ENCODE measurements around the gene FGFR2. TPM values are rescaled to one million over a fixed set of nuclear protein-coding genes. Genes with fewer than 3 reads are reported as not detected.

FGFR2 gene
- total RNA-seq, 2 experiments from 2014 or later = 0.14 to 0.22 TPM

GRCh38 chr10:121541450-121542120 is 56.7 kb downstream of the FGFR2 start:
- Histone ChIP-seq H3K27ac (ENCODE audit: low read depth in 1 of 2, low read length in 2 of 2) (no peak overlapping the region), H3K36me3 (ENCODE audit: insufficient read depth, low read length) (no peaks in the 10 kb centered on the region), H3K9me3 (ENCODE audit: control insufficient read depth in 1 of 2, insufficient read depth in 1 of 2, low read length in 2 of 2) (peaks cover 0 to 7% of the 10 kb centered on the region in 2 experiments), H3K4me3 (ENCODE audit: low read length) (no peak overlapping the region), H3K4me1 (ENCODE audit: insufficient read depth, low read length) (no peaks in the 10 kb centered on the region), H3K27me3 (ENCODE audit: control insufficient read depth in 1 of 2, insufficient read depth in 2 of 2, low read length in 2 of 2) (no peaks in the 10 kb centered on the region)
- Mint-ChIP-seq H3K27me3 (no peaks in the 10 kb centered on the region), H3K4me3 (no peak overlapping the region), H3K9me3 (peaks cover 6% of the 10 kb centered on the region), H3K27ac (no peak overlapping the region), H3K36me3 (ENCODE audit: low read depth) (no peaks in the 10 kb centered on the region), H3K4me1 (ENCODE audit: low read depth) (no peaks in the 10 kb centered on the region)
- ATAC-seq (ENCODE audit: poor library complexity) (no peak), DNase-seq (no peak)
- ChIA-PET CTCF (no interaction called here), POLR2A (no interaction called here)
- no peak for TF ChIP-seq CTCF (IDR thresholded peaks at IDR 0.05)
- intact Hi-C loops (cut with DNase I, micrococcal nuclease) = no loop called here

GRCh38 chr10:121540732-121541395 is 57.4 kb downstream of the FGFR2 start:
- ChIA-PET CTCF (no interaction called here), POLR2A (no interaction called here)
- Histone ChIP-seq H3K4me1 (ENCODE audit: insufficient read depth, low read length) (no peaks in the 10 kb centered on the region), H3K36me3 (ENCODE audit: insufficient read depth, low read length) (no peaks in the 10 kb centered on the region), H3K27me3 (ENCODE audit: control insufficient read depth in 1 of 2, insufficient read depth in 2 of 2, low read length in 2 of 2) (no peaks in the 10 kb centered on the region), H3K9me3 (ENCODE audit: control insufficient read depth in 1 of 2, insufficient read depth in 1 of 2, low read length in 2 of 2) (peaks cover 0 to 7% of the 10 kb centered on the region in 2 experiments), H3K27ac (ENCODE audit: low read depth in 1 of 2, low read length in 2 of 2) (no peak overlapping the region), H3K4me3 (ENCODE audit: low read length) (no peak overlapping the region)
- no peak overlapping the region for H3K27ac Mint-ChIP-seq
- ATAC-seq (ENCODE audit: poor library complexity) (no peak), DNase-seq (no peak)
- intact Hi-C loops (cut with DNase I, micrococcal nuclease) = no loop called here
- no peaks in the 10 kb centered on the region for H3K27me3 Mint-ChIP-seq
- peaks cover 6% of the 10 kb centered on the region for H3K9me3 Mint-ChIP-seq
- TF ChIP-seq CTCF (IDR thresholded peaks at IDR 0.05) = no peak
- no peak overlapping the region for H3K4me3 Mint-ChIP-seq
- no peaks in the 10 kb centered on the region for H3K4me1 Mint-ChIP-seq (ENCODE audit: low read depth)
- H3K36me3 Mint-ChIP-seq (ENCODE audit: low read depth) = no peaks in the 10 kb centered on the region

- ChIA-PET POLR2A (no interaction called here), CTCF (no interaction called here)
- H3K27ac Mint-ChIP-seq = no peak overlapping the region
- no peaks in the 10 kb centered on the region for H3K36me3 Mint-ChIP-seq (ENCODE audit: low read depth)
- Histone ChIP-seq H3K36me3 (ENCODE audit: insufficient read depth, low read length) (no peaks in the 10 kb centered on the region), H3K27ac (ENCODE audit: low read depth in 1 of 2, low read length in 2 of 2) (no peak overlapping the region), H3K9me3 (ENCODE audit: control insufficient read depth in 1 of 2, insufficient read depth in 1 of 2, low read length in 2 of 2) (peaks cover 0 to 7% of the 10 kb centered on the region in 2 experiments), H3K27me3 (ENCODE audit: control insufficient read depth in 1 of 2, insufficient read depth in 2 of 2, low read length in 2 of 2) (no peaks in the 10 kb centered on the region), H3K4me3 (ENCODE audit: low read length) (no peak overlapping the region), H3K4me1 (ENCODE audit: insufficient read depth, low read length) (no peaks in the 10 kb centered on the region)
- TF ChIP-seq CTCF (IDR thresholded peaks at IDR 0.05) = no peak
- no peaks in the 10 kb centered on the region for H3K27me3 Mint-ChIP-seq
- H3K9me3 Mint-ChIP-seq = peaks cover 6% of the 10 kb centered on the region
- H3K4me1 Mint-ChIP-seq (ENCODE audit: low read depth) = no peaks in the 10 kb centered on the region
- intact Hi-C loops (cut with DNase I, micrococcal nuclease) = no loop called here
- no peak overlapping the region for H3K4me3 Mint-ChIP-seq
- no peak for DNase-seq
- ATAC-seq (ENCODE audit: poor library complexity) = no peak
Observed at GRCh38 chr10:121539786-121540185, 58.5 kb downstream of the FGFR2 start.

Data from CD4-positive, alpha-beta T cell (primary cell).